ENCODE measurements around the gene SPEG.

Gene SPEG

GRCh38 chr2:219499555-219499954, 64.9 kb downstream of the SPEG start:
- DNase-seq: no peak

- DNase-seq: no peak
Measured at GRCh38 chr2:219500135-219500534, 65.5 kb downstream of the SPEG start.

DNA sequence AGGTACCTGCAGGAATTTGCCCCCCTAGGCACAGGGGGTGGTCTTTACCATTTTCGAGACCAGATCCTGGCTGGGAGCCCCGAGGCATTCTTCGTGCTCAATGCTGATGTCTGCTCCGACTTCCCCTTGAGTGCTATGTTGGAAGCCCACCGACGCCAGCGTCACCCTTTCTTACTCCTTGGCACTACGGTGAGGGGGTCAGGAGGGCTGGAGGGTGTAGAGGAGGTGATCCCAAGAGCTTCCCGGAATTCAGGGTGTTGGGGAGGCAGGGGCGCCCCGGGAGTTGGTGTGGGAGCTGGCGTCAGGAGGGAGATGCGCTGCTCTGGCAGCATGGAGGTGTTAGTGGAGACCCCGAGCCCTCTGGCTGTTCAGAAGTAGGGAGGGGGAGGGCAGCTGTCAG, 67.2 kb downstream of the SPEG start:
- DNase-seq: no peak

GRCh38 chr2:219502618-219503017, 68.0 kb downstream of the SPEG start:
- no peak for DNase-seq

- DNase-seq: no peak
Measured at GRCh38 chr2:219505585-219505984, 70.9 kb downstream of the SPEG start.

- DNase-seq: no peak
Measured at GRCh38 chr2:219506153-219506801, 71.6 kb downstream of the SPEG start.

GRCh38 chr2:219506802-219507526, 72.3 kb downstream of the SPEG start:
- DNase-seq: no peak

DNA sequence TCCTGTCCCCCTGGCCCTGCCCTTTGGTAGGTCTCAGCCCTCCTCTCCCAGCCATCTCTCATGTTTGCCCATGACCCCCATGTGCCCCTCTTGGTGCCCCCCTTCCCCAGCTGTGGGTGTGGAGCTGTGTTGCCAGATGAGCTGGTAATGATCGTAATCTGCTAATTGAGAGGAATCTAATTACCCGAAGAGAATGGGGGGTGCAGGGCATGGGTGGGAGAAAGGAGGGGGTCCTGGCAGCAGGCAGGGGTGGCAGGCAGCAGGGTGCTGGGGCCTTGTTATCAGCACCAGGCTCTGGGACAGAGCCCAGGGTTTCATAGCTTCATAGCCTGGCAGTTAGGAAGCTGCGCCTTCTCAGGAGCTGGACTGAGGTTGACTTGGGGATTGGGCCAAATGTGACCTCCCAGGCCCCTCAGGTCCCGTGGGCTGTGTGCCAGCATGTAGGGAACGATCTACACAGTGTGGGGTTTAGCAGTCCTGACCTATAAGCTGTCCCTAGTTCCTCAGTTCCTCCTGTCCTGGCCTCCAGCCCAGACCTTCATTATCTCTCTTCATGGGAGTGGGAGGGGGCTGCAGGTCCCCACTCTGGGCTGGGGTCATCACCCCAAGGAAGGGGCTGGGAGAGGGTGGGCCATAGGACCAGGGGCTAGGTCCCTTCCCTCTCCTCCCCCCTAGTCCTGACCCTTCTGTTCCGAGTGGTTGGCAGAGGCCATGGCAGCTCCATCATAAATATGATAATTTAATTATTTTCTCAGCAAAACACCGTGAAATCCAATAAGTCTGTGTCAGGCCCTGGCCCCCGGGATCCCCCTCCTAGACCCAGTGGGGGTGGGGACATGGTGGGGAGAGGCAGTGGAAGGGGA, 73.2 kb downstream of the SPEG start:
- DNase-seq: no peak

DNA sequence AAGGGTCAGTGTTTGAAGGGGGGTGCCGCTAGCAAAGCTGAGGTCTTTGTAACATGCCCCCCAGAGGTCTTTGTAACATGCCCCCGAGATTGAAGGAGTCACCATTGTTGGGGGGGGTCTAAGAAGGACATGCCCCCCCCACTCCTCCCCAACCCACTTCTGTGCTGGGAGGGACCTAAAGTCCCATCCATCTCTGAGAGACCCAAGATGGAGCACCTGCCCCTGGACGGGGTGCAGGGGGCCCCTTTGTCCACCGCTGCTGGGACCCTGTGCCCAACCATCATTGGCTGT, 73.7 kb downstream of the SPEG start:
- DNase-seq: no peak

GRCh38 chr2:219508971-219509779, 74.5 kb downstream of the SPEG start:
- no peak for DNase-seq

GRCh38 chr2:219509780-219510511, 75.3 kb downstream of the SPEG start:
- peak; percentile 70 for DNase-seq

DNA sequence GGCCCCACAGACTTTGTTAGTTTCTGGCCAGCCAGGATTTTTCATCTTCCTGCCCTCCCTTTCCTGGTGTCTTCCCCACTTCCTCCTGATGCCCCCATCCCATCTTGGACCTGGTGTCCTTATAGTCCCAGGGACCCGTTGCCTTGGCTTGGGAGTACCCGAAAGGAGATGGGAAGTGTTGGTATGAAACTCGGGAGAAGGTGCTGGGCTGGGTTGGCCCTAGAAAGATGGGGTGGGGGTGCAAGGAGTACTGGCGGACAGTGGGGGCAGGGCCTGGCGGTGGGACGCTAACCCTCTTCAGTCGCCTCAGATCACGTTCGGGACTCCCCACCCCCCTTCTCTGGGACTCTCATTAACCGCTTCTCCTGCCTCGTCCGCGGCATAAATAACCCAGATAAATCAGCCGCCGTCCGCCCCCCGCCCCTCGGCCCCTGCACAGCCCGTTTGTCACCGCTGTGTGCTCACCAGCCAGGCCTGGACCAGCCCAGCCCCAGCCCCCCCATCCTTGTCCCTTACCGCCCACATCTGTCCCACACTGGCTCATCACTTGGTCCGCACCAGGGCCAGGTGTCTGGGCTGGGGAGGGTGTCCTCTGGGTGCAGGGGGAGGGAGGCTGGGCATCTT, 76.0 kb downstream of the SPEG start:
- DNase-seq: no peak

DNA sequence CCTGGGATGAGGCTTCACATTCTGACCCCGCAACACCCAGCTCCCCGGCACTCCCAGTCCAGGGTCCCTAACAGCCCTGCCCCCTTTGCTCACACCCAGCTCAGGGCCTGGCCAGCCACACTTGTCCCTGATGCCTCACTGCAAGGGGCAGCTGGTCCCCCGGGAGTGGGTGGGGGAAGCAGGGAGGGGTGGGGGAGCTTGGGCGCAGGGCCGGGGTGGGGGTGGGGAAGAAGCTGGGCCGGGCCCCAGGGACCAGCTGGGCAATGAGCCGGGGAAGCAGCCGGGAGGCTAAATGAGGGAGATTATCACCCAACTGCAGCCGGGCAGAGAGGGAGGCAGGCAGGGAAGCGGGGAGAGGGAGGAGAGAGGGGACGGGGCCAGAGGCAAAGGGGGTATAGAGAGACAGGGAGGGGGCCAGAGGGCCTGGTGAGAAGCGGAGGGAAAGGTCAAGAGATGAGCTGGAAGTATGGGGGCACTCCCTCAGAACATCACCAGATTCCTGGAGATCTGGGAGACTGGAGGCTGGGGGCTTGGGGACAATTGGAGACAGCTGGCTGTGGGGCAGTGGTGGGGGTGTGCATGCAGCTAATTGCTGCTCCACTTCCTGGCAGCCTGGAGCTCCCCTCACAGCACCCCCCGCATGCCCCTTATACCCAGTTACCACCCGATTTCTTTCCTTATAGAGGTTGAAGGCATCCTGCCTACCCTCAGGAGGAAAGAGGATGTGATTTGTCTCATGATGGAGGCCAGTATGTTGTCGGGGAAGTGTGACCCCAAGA, 77.1 kb downstream of the SPEG start:
- DNase-seq: no peak

DNA sequence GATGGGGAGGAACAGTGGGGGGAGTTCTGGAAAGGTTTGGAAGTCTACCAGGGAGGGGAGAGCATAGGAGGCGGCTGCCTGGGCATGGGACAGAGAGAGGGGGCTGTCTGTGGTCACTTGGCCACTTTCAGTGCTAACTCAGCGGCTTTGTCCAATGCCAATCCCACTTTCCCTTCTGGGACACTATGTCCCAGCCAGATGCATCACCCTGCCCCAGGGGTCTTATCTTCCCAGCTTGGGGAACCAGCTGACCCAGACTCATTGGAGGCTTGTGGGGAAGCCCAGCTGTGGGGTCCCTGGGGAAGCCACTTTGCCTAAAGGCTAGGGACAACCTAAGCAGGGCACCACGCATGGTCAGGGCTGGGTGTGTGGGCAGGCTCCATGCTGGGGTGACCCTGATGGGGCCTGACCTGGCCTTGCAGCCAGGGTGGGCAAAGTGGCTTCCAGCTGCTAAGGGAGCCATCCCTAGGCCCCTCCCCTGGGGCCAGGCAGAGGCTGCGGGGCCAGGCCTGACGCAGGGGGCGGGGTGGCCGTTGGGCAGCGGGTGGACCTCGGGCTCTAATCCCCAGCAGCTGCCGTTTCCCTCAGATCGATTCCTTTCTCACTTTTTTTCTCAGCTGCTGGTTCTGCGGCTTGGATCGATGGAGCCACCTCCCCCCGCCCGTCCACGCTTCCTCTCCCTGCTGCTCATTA, 78.0 kb downstream of the SPEG start:
- no peak for DNase-seq

GRCh38 chr2:219513787-219514186, 79.1 kb downstream of the SPEG start:
- DNase-seq: no peak

GRCh38 chr2:219514196-219514761, 79.6 kb downstream of the SPEG start, which contains the start of gene ASIC4:
TSS of gene ASIC4 (plus strand) at chr2:219514482. CDS start at chr2:219514725, 243 bp downstream.
- no peak for DNase-seq

- DNase-seq: no peak
Measured at GRCh38 chr2:219514836-219515235, 80.2 kb downstream of the SPEG start.

- no peak for DNase-seq
Measured at GRCh38 chr2:219515874-219516629, 81.4 kb downstream of the SPEG start.

- no peak for DNase-seq
Measured at GRCh38 chr2:219516888-219517287, 82.2 kb downstream of the SPEG start.
